G401 (cell line): ENCODE measurements around the gene TMEM171. TPM values are rescaled to one million over a fixed set of nuclear protein-coding genes. Genes with fewer than 3 reads are reported as not detected.

Experiments used
- DNase-seq: peaks from one replicate; pipeline ENCODE4 v3.0.0-alpha.2; 2015; ENCODE audit warnings: low spot score
- in situ Hi-C: cut with HindIII; loops from 2 replicates; pipeline ENCODE4 v1.10.0; 2016; ENCODE audit warnings: low sequenced_read_pairs, mixed read lengths
- total RNA-seq: library from RNA; depleted of rRNA; stranded (reverse); fragments of >200 nt; shearing (Covaris generic); gene quantifications from 2 replicates; pipeline ENCODE4 v1.2.3, GENCODE V29; 2014

Gene TMEM171
- total RNA-seq, 1 experiment from 2014 or later = not detected

DNA sequence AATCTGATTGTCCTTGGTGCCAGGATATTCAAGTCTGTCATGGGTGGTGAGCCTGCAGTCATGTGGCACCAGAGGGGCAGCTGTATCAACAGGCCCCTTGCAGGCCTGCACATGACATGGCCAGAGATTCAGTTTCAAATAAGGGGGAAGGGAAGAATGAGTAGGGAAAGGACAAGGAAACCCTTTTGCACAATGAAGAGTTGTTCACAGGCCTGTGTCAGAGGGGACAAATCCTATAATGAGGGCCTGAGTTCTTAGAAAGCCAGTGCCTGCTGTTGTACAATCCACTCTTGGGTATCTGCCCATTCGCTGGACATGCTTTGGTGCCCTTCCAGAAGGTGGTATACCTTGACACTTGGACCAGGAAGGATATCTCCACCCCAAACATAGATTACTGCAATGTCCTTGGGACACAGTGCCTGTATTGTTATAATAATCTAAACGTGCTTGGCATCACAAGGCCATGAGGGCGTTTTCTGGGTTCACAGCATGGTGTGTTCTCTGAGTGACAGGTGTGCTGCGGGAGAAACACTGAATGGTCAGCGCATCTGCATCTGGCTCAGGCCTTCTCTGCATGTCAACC lies 1.9 kb upstream of the TMEM171 start:
- in situ Hi-C loops = no loop called here

DNA sequence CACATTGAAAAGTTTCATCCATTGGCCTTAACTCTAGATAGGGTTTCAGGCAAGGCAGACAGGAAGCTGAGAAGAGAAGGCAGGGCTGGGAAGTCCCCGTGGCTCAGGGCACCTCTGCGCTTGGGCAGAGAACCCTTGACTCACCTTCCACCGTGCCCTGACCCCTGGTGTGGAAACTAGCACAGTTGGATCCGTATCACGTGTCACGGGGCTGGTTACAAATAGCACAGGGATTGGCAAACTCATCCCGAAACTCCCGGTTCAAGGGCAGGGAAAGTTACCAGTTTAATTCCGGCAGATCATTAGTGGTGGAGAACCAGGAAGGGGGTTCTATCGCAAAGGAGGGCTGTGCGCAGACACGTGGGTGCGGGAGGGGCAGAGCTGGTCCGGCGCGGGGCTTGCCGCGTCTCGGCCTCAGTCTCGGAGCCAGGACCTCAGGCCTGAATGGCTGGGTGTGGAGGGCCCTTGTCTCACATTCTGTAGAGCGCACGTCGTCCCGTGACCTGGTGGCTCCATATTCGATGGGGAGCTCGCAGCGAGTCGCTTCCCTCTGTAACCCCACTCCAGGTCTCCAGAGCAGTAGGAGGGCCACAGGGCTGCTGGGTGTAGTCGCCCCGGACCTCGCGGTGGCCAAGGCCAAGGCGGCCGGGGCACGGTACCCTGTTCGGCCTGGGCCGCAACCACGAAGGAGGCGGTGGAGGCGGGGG lies 771 bp upstream of the TMEM171 start:
- in situ Hi-C loops = no loop called here

More for the DNA sequence above, 1.9 kb upstream of the TMEM171 start:
- DNase-seq = no peak

DNA sequence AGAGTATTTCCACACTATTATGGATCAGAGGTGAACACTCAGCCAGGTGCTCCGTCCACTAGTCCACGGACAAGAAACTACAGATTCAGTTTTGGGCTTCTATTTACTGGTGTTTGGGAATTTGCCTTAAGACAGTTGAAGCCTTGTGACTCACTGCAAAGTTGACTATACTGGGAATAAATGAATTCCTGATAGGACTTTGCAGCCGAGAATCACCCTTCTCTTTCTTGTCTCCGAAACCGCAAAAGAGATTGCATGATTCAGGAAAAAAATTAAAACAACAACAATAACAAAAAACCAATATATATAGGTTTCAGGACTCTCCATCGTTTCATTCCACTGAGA lies 716 bp downstream of the TMEM171 start:
- in situ Hi-C loops = no loop called here
- DNase-seq = no peak

More for the DNA sequence above, 771 bp upstream of the TMEM171 start:
- DNase-seq = no peak

GRCh38 chr5:73122875-73123810 lies 2.8 kb downstream of the TMEM171 start:
- in situ Hi-C loops = no loop called here
- no peak for DNase-seq

- in situ Hi-C loops = no loop called here
- DNase-seq = no peak
Observed at GRCh38 chr5:73125289-73125688, 4.9 kb downstream of the TMEM171 start.

- in situ Hi-C loops = no loop called here
- DNase-seq = no peak
Observed at GRCh38 chr5:73126381-73126780, 6.0 kb downstream of the TMEM171 start.

GRCh38 chr5:73126957-73127356 lies 6.6 kb downstream of the TMEM171 start:
- DNase-seq = no peak
- in situ Hi-C loops = no loop called here

DNA sequence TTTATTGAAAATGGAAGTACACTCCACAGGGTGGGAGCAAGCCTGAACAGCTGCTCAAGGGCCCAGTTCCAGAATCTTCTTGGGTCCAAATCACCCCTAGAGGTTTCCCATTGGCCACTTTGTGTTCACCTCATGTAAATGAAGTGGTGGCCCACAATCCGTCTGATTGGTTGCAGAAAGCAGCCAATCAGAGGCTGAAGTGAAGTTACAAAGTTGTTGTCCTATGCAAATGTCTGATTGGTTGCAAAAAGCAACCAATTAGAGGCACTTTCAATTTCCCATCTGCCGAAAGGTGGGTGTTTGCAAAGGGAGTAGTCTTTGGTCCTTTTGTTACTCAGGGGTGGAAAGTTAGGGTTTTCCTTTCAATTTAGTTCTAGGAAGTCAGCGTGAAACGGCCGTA lies 8.8 kb downstream of the TMEM171 start:
- DNase-seq = no peak
- in situ Hi-C loops = no loop called here

DNA sequence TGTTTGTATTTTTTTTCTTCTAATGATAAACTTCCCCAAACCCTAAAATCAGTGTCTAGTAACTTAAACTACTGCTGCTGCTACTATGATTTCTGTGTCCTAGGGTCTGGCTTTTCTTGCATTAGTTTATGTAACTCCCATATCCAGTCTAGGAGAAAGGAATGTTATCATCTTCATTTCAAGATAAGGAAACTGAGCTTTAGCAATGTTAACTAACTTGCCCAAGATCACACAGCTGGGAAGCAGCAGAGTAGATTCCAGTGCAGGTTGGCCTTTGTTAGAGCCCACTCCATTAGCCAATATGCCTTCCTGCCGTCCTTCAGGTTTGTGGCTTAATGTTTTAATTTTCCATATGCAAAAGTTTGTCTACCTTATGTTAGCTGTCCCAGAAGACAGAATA lies 10.4 kb downstream of the TMEM171 start:
- no peak for DNase-seq
- in situ Hi-C loops = no loop called here

DNA sequence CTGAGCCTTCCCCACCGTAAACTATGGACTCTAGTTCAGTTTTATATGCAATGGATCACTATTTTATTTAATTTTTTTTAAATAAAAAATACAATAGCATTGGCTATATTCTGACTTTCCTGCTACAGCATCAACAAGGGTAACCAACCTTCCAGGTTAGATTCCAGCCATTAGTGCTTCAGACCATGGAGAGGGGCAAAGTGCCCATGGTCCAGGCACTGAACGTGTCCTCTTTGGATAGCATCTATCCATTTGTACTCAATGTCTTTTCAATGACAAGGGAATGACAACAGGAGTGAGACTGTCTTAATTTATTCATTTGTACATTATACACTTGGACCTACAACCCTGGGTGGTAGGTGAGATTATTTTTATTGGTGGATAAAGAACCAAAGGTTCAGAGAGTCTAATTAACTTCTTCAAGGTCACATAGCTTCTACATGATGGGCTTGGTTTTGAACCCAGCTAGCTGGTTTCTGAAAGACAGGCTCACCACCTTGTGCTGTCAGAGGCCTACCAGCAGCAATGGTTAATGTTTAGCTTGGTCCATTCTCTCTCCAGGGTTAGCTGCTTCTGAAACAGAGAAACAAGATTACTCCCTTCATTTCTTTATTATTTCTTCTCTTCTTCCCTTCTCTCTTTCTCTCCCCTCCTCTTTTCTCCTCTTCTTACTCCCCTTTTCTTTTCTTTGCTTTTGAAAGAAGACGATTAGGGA lies 11.5 kb downstream of the TMEM171 start:
- no peak for DNase-seq
- in situ Hi-C loops = no loop called here

DNA sequence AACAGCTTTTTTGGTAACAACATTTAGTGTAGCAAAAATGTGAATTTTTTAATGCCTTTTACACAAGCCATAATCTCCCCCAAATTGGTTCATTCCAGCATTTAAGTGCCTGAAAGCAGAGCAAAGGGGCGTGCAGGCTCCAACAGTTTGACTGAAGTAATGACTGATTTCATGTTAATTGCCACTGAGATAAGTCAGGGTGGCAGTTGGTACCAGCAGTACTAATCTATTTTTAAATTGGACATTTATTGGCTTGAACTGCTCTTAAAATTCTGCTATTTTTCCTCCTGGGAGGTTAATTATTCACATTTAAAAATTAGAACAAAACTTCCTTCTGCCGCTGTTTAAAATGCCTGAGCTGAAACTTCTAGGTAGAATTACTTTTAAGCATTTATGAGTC lies 12.4 kb downstream of the TMEM171 start:
- in situ Hi-C loops = no loop called here
- DNase-seq = no peak

- in situ Hi-C loops = no loop called here
- no peak for DNase-seq
Observed at GRCh38 chr5:73135021-73135420, 14.6 kb downstream of the TMEM171 start.

GRCh38 chr5:73135429-73136054 lies 15.2 kb downstream of the TMEM171 start:
- DNase-seq = no peak
- in situ Hi-C loops = no loop called here

DNA sequence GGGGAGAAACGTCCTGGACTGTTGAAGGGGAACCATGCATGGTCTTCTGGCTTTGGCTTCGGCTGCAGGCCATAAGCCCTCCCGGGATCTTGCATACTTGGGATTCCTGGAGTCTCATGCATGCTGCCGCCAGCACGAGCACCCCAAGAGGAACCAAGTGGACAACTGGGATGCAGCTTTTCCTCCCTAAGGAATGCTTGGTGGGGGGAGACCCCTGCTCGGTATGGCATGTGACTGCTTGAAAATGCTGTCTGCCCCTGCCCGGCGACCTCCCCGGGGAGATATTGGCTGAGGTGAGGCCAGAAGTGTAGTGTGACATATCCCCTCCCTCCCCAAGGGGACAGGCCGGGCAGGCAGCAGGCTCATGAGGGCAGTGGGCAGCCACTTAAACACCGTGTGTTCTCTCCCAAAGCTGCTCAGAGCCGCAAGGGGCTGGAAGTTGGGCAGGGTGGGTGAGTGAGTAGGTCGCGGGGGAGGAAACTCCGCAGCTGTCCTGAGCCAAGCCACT lies 15.7 kb downstream of the TMEM171 start:
- no peak for DNase-seq
- in situ Hi-C loops = no loop called here

GRCh38 chr5:73137563-73138530 lies 17.5 kb downstream of the TMEM171 start:
- in situ Hi-C loops = no loop called here
- no peak for DNase-seq

DNA sequence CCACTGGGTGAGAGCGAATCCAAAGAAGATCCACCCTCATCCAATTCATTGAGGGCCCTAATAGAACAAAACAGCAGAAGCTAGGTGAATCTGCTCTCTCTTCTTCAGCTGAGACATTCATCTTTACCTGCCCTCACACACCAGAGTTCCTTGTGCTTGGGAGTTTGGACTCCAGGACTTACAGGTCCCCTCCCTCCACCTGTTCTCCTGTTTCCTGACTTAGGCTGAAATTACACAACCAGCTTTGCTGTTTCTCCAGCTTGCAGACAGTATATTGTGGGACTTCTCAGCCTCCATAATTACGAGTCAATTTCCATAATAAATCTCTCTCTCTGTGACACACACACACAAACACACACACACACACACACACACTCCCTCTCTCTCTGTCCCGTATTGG lies 19.1 kb downstream of the TMEM171 start:
- no peak for DNase-seq
- in situ Hi-C loops = no loop called here

DNA sequence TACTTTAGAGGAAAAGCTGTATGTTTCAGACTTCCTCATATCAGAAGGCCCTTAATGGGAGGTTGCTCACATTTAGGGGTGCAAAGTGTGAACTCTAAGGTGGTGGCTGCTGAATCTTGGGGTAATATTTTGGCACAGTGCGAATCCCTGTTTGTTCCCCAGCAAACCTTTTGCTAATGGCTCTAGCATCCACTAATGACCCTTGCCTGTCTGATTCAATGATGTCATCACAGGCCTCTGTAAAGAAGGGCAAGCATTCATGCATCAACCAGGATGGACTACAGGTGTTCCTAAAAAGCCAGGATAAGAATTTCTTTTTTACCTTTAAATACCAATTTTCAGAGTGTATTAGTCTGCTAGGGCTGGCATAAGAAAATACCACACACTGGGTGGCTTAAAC lies 20.4 kb downstream of the TMEM171 start:
- DNase-seq = no peak
- in situ Hi-C loops = no loop called here

- no peak for DNase-seq
- in situ Hi-C loops = no loop called here
Observed at GRCh38 chr5:73142035-73142434, 21.7 kb downstream of the TMEM171 start.
